ENCODE results near the gene PDGFA. TPM values are rescaled to one million over a fixed set of nuclear protein-coding genes. Genes with fewer than 3 reads are reported as not detected.

Gene PDGFA
- total RNA-seq, 1 donor from 2014 or later: 0.85 TPM

DNA sequence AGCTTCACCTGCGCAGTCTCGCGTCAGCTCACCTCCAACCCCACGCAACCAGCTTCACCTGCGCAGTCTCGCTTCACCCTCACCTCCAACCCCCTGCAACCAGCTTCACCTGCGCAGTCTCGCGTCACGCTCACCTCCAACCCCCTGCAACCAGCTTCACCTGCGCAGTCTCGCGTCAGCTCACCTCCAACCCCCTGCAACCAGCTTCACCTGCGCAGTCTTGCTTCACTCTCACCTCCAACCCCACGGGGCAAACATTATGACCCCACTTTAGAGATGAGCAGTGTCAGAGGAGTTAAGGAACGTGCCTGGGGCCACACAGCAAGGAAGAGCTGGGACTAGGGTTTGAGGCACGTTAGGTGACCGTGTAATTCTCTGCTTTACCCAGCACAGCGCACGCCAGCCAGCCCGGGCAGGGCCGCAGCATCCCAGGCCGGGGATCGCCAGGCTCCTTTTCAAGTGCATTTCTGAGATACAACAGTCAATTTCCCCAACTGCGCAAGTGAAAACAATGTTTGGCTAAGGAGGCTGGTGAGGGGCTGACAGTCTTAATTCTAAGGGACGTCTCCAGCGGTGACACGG lies 22.6 kb upstream of the PDGFA start:
- Mint-ChIP-seq H3K27ac (ENCODE audit: unreplicated experiment) (no peak overlapping the region), H3K4me1 (ENCODE audit: unreplicated experiment) (no peaks in the 10 kb centered on the region), H3K9me3 (ENCODE audit: unreplicated experiment) (no peaks in the 10 kb centered on the region), H3K27me3 (ENCODE audit: unreplicated experiment) (peaks cover 7% of the 10 kb centered on the region), H3K36me3 (ENCODE audit: low read depth, unreplicated experiment) (no peaks in the 10 kb centered on the region), H3K4me3 (ENCODE audit: unreplicated experiment) (no peak overlapping the region)
- TF ChIP-seq, protein P1, sequence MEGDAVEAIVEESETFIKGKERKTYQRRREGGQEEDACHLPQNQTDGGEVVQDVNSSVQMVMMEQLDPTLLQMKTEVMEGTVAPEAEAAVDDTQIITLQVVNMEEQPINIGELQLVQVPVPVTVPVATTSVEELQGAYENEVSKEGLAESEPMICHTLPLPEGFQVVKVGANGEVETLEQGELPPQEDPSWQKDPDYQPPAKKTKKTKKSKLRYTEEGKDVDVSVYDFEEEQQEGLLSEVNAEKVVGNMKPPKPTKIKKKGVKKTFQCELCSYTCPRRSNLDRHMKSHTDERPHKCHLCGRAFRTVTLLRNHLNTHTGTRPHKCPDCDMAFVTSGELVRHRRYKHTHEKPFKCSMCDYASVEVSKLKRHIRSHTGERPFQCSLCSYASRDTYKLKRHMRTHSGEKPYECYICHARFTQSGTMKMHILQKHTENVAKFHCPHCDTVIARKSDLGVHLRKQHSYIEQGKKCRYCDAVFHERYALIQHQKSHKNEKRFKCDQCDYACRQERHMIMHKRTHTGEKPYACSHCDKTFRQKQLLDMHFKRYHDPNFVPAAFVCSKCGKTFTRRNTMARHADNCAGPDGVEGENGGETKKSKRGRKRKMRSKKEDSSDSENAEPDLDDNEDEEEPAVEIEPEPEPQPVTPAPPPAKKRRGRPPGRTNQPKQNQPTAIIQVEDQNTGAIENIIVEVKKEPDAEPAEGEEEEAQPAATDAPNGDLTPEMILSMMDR (IDR thresholded peaks at IDR 0.05; ENCODE audit: unreplicated experiment): no peak
- no peak for DNase-seq (ENCODE audit: low spot score)

DNA sequence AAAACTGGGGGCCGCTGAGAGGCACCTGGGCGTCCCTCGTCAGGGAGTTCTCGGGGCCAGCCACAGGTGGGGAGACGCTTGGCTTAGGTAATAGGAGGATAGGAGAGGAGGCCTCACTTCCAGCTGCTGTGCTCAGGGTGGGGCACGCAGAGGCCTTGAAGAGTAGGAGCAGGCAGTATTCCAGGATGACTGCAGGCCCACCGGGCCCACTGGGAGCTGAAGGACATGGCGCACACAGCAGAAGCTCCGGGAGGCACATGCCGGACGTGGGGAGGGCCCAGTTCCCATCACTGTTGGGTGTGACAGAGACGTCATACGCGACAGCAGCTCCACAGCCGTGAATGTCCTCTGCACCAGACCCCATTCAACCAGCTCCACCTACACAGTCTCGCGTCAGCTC lies 22.0 kb upstream of the PDGFA start:
- Mint-ChIP-seq H3K9me3 (ENCODE audit: unreplicated experiment) (no peaks in the 10 kb centered on the region), H3K27ac (ENCODE audit: unreplicated experiment) (no peak overlapping the region), H3K4me3 (ENCODE audit: unreplicated experiment) (no peak overlapping the region), H3K36me3 (ENCODE audit: low read depth, unreplicated experiment) (no peaks in the 10 kb centered on the region), H3K4me1 (ENCODE audit: unreplicated experiment) (no peaks in the 10 kb centered on the region), H3K27me3 (ENCODE audit: unreplicated experiment) (peaks cover 7% of the 10 kb centered on the region)
- TF ChIP-seq, protein P1 (IDR thresholded peaks at IDR 0.05; ENCODE audit: unreplicated experiment): no peak
- DNase-seq (ENCODE audit: low spot score): no peak

DNA sequence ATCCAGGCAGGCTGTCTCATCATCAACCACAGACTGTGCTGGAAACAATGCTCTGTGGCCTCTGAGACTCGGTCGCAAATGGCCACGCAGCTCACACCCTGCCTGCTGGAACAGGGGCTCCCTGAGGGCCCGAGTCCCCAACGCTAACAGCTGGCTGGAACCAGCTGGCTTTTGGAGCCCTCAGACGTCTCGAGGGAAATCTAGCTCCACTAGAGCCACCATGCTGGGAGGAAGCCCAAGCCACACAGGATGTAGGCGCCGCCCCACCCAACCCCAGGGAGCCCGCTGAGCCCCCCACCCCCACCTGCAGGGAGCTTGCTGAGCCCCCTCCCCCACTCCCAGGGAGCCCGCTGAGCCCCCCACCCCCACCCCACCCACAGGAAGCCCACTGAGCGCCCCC lies 21.4 kb upstream of the PDGFA start:
- Mint-ChIP-seq H3K9me3 (ENCODE audit: unreplicated experiment) (no peaks in the 10 kb centered on the region), H3K4me3 (ENCODE audit: unreplicated experiment) (no peak overlapping the region), H3K4me1 (ENCODE audit: unreplicated experiment) (no peaks in the 10 kb centered on the region), H3K27ac (ENCODE audit: unreplicated experiment) (no peak overlapping the region), H3K27me3 (ENCODE audit: unreplicated experiment) (peaks cover 9% of the 10 kb centered on the region), H3K36me3 (ENCODE audit: low read depth, unreplicated experiment) (no peaks in the 10 kb centered on the region)
- TF ChIP-seq, protein P1 (IDR thresholded peaks at IDR 0.05; ENCODE audit: unreplicated experiment): no peak
- no peak for DNase-seq (ENCODE audit: low spot score)

DNA sequence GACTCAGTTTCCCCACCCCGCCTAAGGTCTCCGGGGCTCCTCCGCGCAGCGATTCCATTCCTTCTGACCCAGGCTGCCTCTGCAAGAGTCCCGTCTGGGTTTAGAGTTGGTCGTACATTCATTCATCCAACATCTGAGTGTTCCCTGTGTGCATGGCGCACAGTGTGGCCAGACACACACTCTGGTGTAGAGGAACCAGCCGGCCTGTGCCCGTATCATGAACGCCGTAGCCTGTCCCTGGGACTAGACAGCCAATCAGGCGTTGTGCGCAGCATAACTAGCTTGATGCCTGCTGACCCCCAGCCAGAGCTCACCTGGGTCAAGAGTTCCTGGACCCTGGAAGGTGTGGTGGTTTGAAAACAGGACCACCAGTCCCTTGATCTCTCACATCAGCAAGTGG lies 20.9 kb upstream of the PDGFA start:
- TF ChIP-seq, protein P1 (IDR thresholded peaks at IDR 0.05; ENCODE audit: unreplicated experiment): no peak
- Mint-ChIP-seq H3K36me3 (ENCODE audit: low read depth, unreplicated experiment) (no peaks in the 10 kb centered on the region), H3K4me1 (ENCODE audit: unreplicated experiment) (no peaks in the 10 kb centered on the region), H3K27ac (ENCODE audit: unreplicated experiment) (no peak overlapping the region), H3K27me3 (ENCODE audit: unreplicated experiment) (peaks cover 9% of the 10 kb centered on the region), H3K9me3 (ENCODE audit: unreplicated experiment) (no peaks in the 10 kb centered on the region), H3K4me3 (ENCODE audit: unreplicated experiment) (no peak overlapping the region)
- no peak for DNase-seq (ENCODE audit: low spot score)

DNA sequence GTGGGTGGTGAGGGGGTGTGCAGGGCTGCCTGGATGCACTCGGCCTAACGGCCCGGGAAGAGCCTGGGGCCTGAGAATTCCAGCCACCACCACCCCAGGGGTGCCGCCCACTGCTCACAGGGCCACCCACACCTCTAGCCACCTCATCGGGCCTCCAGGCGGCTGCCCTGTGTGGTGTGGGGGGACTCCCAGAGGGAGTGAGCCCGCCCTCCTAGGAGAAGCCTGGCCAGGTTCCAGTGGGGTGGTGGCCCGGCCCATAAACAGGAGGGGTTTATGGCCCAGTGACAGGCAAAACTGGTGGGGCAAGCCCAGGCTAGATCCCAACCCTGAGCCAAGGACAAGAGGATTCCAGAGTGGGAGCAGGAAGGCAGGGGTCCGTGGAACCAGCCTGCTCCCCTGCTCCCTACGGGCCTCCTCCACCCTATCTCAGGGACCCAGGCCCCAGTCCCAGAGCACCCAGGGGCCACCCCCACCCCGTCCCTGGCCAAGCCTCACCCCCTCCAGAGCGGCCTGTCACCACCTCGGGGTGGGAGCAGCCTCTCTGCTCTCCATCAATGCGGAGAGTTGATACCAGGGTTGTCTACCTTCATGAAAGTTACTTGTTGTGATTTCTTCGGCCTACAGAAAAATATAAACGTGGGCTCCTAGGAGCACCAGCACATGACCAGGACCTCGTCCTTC lies 20.2 kb upstream of the PDGFA start:
- Mint-ChIP-seq H3K36me3 (ENCODE audit: low read depth, unreplicated experiment) (no peaks in the 10 kb centered on the region), H3K27ac (ENCODE audit: unreplicated experiment) (no peak overlapping the region), H3K4me3 (ENCODE audit: unreplicated experiment) (no peak overlapping the region), H3K27me3 (ENCODE audit: unreplicated experiment) (peaks cover 9% of the 10 kb centered on the region), H3K4me1 (ENCODE audit: unreplicated experiment) (no peaks in the 10 kb centered on the region), H3K9me3 (ENCODE audit: unreplicated experiment) (no peaks in the 10 kb centered on the region)
- no peak for DNase-seq (ENCODE audit: low spot score)
- TF ChIP-seq, protein P1 (IDR thresholded peaks at IDR 0.05; ENCODE audit: unreplicated experiment): no peak

Measured in endothelial cell (in vitro differentiated cells).